Osteoblast (primary cell): ENCODE measurements around the gene WHRN. TPM values are rescaled to one million over a fixed set of nuclear protein-coding genes. Genes with fewer than 3 reads are reported as not detected.

Experiments used
- DNase-seq: peaks from one replicate; pipeline ENCODE4 v3.0.0; 2011; ENCODE audit warnings: low spot score, mixed read lengths; ENCODE audit not compliant: insufficient read length; ENCODE audit errors: missing footprints
- H2AFZ ChIP-seq: 2 replicates; pipeline ENCODE4 v1.6.0; 2011; ENCODE audit warnings: mild to moderate bottlenecking, low read length
- H3K27ac ChIP-seq: 2 replicates; pipeline ENCODE4 v1.5.1; 2011; ENCODE audit warnings: mild to moderate bottlenecking, low read depth, low read length, moderate library complexity
- H3K27me3 ChIP-seq: 2 replicates; pipeline ENCODE4 v1.6.0; 2012; ENCODE audit warnings: mild to moderate bottlenecking, control low read depth, inconsistent platforms, low read length, moderate library complexity; ENCODE audit not compliant: insufficient read depth
- H3K36me3 ChIP-seq: 2 replicates; pipeline ENCODE4 v1.5.1; 2011; ENCODE audit warnings: mild to moderate bottlenecking, low read length, control low read depth, moderate library complexity; ENCODE audit not compliant: insufficient read depth
- H3K4me1 ChIP-seq: 2 replicates; pipeline ENCODE4 v1.5.1; 2011; ENCODE audit warnings: mild to moderate bottlenecking, low read length, control low read depth, moderate library complexity; ENCODE audit not compliant: insufficient read depth
- H3K4me2 ChIP-seq: 2 replicates; pipeline ENCODE4 v1.6.0; 2011; ENCODE audit warnings: mild to moderate bottlenecking, low read length; ENCODE audit not compliant: insufficient read depth
- H3K4me3 ChIP-seq: fragments of 200-600 bp; sonication (generic); 3 replicates; pipeline ENCODE4 v1.5.1; 2012; ENCODE audit warnings: mild to moderate bottlenecking, low read length, inconsistent platforms; ENCODE audit not compliant: insufficient read depth
- H3K79me2 ChIP-seq: 2 replicates; pipeline ENCODE4 v1.6.0; 2012; ENCODE audit warnings: mild to moderate bottlenecking, low read length, control low read depth, inconsistent platforms; ENCODE audit not compliant: insufficient read depth
- H3K9me3 ChIP-seq: 2 replicates; pipeline ENCODE4 v1.5.1; 2011; ENCODE audit warnings: low read depth, low read length, control low read depth
- H4K20me1 ChIP-seq: 2 replicates; pipeline ENCODE4 v1.6.0; 2012; ENCODE audit warnings: mild to moderate bottlenecking, low read length, control low read depth; ENCODE audit not compliant: insufficient read depth
- total RNA-seq: library from RNA; depleted of rRNA; stranded (reverse); fragments of >200 nt; gene quantifications from 2 replicates; pipeline ENCODE4 v1.2.3, GENCODE V29; 2012
- TF ChIP-seq, protein P1 (sequence below): IDR thresholded peaks from 2 replicates; pipeline ENCODE4 v1.5.1; 2011; ENCODE audit warnings: mild to moderate bottlenecking, low read depth, low read length, moderate library complexity; ENCODE audit errors: extremely low read depth

WHRN gene
- total RNA-seq, 1 donor = 2.2 TPM

DNA sequence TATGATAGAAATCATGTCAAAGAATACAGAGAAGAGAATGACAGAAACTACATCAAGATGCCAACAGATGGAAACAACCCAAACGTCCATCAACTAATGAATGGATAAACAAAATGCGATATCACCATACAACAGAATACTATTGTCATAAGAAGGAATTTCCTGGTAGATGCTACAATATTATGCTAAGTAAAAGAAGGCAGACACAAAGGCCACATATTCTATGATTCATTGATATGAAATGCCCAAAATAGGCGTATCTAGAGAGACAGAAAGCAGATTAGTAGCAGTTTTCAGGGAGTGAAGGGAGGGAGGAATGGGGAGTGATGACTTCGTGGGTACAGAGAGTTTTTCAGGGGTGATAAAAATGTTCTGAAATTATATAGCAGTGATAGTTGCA, 59.2 kb downstream of the WHRN start:
- H3K36me3 ChIP-seq = no peaks in the 10 kb centered on the region
- TF ChIP-seq, protein P1, sequence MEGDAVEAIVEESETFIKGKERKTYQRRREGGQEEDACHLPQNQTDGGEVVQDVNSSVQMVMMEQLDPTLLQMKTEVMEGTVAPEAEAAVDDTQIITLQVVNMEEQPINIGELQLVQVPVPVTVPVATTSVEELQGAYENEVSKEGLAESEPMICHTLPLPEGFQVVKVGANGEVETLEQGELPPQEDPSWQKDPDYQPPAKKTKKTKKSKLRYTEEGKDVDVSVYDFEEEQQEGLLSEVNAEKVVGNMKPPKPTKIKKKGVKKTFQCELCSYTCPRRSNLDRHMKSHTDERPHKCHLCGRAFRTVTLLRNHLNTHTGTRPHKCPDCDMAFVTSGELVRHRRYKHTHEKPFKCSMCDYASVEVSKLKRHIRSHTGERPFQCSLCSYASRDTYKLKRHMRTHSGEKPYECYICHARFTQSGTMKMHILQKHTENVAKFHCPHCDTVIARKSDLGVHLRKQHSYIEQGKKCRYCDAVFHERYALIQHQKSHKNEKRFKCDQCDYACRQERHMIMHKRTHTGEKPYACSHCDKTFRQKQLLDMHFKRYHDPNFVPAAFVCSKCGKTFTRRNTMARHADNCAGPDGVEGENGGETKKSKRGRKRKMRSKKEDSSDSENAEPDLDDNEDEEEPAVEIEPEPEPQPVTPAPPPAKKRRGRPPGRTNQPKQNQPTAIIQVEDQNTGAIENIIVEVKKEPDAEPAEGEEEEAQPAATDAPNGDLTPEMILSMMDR = no peak
- H3K9me3 ChIP-seq = no peaks in the 10 kb centered on the region
- no peak overlapping the region for H2AFZ ChIP-seq
- H3K27ac ChIP-seq = no peak overlapping the region
- DNase-seq = peak; percentile 90
- H3K4me2 ChIP-seq = peak overlapping the region; percentile 51
- no peaks in the 10 kb centered on the region for H4K20me1 ChIP-seq
- no peaks in the 10 kb centered on the region for H3K79me2 ChIP-seq
- H3K4me1 ChIP-seq = peaks cover 27% of the 10 kb centered on the region
- peaks cover 8% of the 10 kb centered on the region for H3K27me3 ChIP-seq
- H3K4me3 ChIP-seq = no peak overlapping the region

DNA sequence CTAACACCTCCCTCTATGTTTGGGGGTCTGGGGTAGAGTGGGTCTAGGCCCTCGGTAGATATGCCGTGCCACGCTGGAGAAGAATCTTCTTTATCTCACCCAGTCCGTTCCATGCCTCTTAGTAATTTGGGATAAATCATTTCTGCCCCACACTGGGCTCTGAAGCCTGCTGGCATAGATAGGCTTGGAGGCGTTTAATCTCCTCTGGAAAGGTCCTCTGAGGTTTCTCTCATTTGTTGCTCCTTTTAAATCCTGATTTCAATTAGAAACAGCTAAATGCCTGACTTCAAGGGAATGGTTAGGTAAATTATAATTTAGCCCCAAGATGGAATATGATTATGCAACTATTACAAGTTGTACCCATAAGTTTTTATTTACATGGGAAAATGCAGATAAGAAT, 59.7 kb downstream of the WHRN start:
- Histone ChIP-seq H3K27me3 (peaks cover 8% of the 10 kb centered on the region), H3K9me3 (no peaks in the 10 kb centered on the region), H3K4me2 (peak overlapping the region; percentile 51), H2AFZ (no peak overlapping the region), H3K27ac (no peak overlapping the region), H4K20me1 (no peaks in the 10 kb centered on the region), H3K4me3 (no peak overlapping the region), H3K36me3 (no peaks in the 10 kb centered on the region), H3K79me2 (no peaks in the 10 kb centered on the region), H3K4me1 (peaks cover 27% of the 10 kb centered on the region)
- TF ChIP-seq, protein P1 = no peak
- DNase-seq = peak; percentile 87

DNA sequence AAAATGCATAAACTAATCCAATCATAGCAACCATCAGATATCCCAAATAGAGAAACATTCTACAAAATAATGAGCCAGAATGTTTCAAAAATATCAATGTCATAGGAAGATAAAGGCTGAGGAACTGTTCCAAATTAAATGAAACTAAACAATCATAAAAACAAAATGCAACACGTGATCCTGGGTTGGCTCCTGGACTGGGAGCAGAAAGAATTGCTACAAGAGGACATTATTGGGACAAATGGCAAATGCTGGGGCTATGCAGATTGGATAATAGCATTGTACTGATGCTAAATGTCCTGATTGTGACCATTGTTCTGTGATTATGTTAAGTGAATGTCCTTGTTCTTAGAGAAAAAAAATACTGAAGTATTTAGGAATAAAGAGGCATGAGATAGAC, 63.3 kb downstream of the WHRN start:
- H4K20me1 ChIP-seq = no peaks in the 10 kb centered on the region
- no peak overlapping the region for H3K4me3 ChIP-seq
- no peak overlapping the region for H2AFZ ChIP-seq
- DNase-seq = no peak
- H3K79me2 ChIP-seq = no peaks in the 10 kb centered on the region
- H3K4me1 ChIP-seq = peaks cover 17% of the 10 kb centered on the region
- H3K27me3 ChIP-seq = no peaks in the 10 kb centered on the region
- no peaks in the 10 kb centered on the region for H3K9me3 ChIP-seq
- no peak overlapping the region for H3K27ac ChIP-seq
- H3K36me3 ChIP-seq = no peaks in the 10 kb centered on the region
- no peak overlapping the region for H3K4me2 ChIP-seq
- TF ChIP-seq, protein P1 = no peak

DNA sequence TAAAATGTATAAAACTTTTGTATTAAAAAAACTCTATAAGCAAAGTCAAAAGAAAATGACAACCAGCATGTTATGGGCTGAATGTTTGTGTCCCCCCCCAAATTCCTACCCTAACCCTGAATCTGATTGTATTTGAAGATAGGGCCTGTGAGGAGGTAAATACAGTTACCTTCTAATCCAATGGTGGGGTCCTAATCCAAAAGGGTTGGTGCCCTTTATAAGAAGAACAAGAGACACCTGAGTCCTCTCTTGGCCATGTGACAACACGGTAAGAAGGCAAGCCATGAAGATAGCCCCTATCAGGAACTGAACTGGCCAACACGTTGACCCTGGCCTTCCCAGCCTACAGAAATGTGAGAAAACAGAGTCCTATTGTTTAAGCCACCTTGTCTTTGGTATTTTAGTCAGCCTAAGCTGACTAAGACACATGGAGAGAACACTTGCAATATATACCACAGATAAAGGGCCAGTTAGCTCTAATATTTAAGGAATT, 67.8 kb downstream of the WHRN start:
- Histone ChIP-seq H2AFZ (no peak overlapping the region), H3K36me3 (no peaks in the 10 kb centered on the region), H3K79me2 (no peaks in the 10 kb centered on the region), H3K4me2 (no peak overlapping the region), H3K4me1 (no peaks in the 10 kb centered on the region), H3K4me3 (no peak overlapping the region), H3K9me3 (no peaks in the 10 kb centered on the region), H4K20me1 (no peaks in the 10 kb centered on the region), H3K27me3 (peaks cover 1% of the 10 kb centered on the region), H3K27ac (no peak overlapping the region)
- no peak for DNase-seq
- TF ChIP-seq, protein P1 = no peak
